ENCODE data around the gene CFAP65.

DNA sequence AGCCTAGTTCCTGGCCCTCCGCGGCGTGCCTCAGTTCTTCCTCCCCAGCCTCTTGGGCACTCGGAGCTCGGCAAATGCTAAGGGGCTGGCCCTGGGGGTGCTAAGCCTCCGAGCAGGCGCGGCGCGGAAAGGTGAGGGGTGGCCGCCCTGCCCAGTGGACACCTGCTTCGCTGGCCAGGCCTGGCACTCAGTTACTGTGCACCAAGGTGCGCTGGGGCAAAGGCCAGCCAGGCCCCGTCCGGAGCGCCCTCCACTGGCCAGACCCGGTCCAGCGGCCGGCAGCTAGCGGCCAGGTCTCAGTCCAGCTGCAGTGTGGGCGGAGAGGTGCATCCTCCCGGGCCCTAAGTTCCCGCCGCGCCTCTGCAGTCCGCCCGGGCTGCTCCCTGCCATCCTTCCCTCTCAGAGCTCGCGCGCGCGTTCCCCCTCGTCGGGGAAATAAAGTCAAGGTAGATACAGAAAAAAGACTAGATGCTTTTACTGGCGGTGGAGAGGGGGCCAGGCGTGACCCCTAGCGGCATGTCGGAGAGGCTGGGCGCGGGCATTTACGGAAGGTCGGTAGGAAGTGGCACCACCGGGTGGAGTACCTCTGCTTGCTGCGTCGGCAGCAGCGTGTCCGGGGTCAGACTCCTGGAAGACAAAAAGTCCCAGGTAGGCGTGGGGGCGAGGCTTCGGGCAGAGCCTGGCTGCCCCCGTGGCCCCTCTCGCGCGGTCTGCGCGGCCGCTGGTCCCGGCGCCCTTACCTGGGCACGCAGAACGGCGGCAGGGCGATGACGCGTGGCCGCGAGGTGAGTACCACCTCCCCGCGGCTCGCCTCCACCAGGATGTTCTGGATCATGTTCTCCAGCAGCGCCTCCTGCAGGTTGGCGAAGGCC, 38.7 kb downstream of the CFAP65 start:
- TF ChIP-seq FOXM1 (IDR thresholded peaks at IDR 0.05; ENCODE audit: borderline replicate concordance) (no peak), SUZ12 (IDR thresholded peaks at IDR 0.05) (no peak), ZNF384 (IDR thresholded peaks at IDR 0.05) (no peak)
- TF ChIP-seq, protein P1, sequence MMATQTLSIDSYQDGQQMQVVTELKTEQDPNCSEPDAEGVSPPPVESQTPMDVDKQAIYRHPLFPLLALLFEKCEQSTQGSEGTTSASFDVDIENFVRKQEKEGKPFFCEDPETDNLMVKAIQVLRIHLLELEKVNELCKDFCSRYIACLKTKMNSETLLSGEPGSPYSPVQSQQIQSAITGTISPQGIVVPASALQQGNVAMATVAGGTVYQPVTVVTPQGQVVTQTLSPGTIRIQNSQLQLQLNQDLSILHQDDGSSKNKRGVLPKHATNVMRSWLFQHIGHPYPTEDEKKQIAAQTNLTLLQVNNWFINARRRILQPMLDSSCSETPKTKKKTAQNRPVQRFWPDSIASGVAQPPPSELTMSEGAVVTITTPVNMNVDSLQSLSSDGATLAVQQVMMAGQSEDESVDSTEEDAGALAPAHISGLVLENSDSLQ (IDR thresholded peaks at IDR 0.05) = no peak
